HepG2 (cell line): ENCODE results near the gene RPS6KA2.

ENCODE experiments used
- CEBPB ChIP-seq: IDR thresholded peaks from 2 replicates; pipeline ENCODE4 v1.6.1; 2011; ENCODE audit warnings: low read depth, low read length, improper control_type of control experiment, borderline replicate concordance
- KMT2B ChIP-seq: IDR thresholded peaks from 2 replicates; pipeline ENCODE4 v1.6.1; 2016; ENCODE audit warnings: missing genetic modification reagents, missing compliant biosample characterization
- TGIF2 ChIP-seq: IDR thresholded peaks from 2 replicates; pipeline ENCODE4 v1.6.1; 2016; ENCODE audit warnings: control low read depth, missing compliant biosample characterization
- ZNF121 ChIP-seq: sonication (generic); formaldehyde crosslinking; IDR thresholded peaks from 2 replicates; pipeline ENCODE4 v1.5.0; 2020; ENCODE audit warnings: mild to moderate bottlenecking, missing genetic modification reagents
- ZNF232 ChIP-seq: sonication (generic); formaldehyde crosslinking; IDR thresholded peaks from 2 replicates; pipeline ENCODE4 v1.4.0; 2020; ENCODE audit warnings: missing genetic modification reagents, borderline replicate concordance
- TF ChIP-seq, protein P1 (sequence below): sonication (generic); formaldehyde crosslinking; IDR thresholded peaks from 2 replicates; pipeline ENCODE4 v1.5.0; 2020; ENCODE audit warnings: mild to moderate bottlenecking, missing genetic modification reagents
- TF ChIP-seq, protein P2 (sequence below): IDR thresholded peaks from 2 replicates; pipeline ENCODE4 v1.6.1; 2018; ENCODE audit warnings: missing genetic modification reagents
- TF ChIP-seq, protein P3 (sequence below): sonication (generic); formaldehyde crosslinking; IDR thresholded peaks from 2 replicates; pipeline ENCODE4 v1.4.0; 2020; ENCODE audit warnings: mild to moderate bottlenecking, missing genetic modification reagents
- TF ChIP-seq, protein P4 (sequence below): sonication (generic); formaldehyde crosslinking; IDR thresholded peaks from 2 replicates; pipeline ENCODE4 v1.5.0; 2020; ENCODE audit warnings: mild to moderate bottlenecking, missing genetic modification reagents, moderate library complexity
- TF ChIP-seq, protein P5 (sequence below): IDR thresholded peaks from 2 replicates; pipeline ENCODE4 v1.6.1; 2012; ENCODE audit warnings: inconsistent platforms
- TF ChIP-seq, protein P6 (sequence below): sonication (generic); formaldehyde crosslinking; IDR thresholded peaks from 2 replicates; pipeline ENCODE4 v1.5.0; 2020; ENCODE audit warnings: missing genetic modification reagents

DNA sequence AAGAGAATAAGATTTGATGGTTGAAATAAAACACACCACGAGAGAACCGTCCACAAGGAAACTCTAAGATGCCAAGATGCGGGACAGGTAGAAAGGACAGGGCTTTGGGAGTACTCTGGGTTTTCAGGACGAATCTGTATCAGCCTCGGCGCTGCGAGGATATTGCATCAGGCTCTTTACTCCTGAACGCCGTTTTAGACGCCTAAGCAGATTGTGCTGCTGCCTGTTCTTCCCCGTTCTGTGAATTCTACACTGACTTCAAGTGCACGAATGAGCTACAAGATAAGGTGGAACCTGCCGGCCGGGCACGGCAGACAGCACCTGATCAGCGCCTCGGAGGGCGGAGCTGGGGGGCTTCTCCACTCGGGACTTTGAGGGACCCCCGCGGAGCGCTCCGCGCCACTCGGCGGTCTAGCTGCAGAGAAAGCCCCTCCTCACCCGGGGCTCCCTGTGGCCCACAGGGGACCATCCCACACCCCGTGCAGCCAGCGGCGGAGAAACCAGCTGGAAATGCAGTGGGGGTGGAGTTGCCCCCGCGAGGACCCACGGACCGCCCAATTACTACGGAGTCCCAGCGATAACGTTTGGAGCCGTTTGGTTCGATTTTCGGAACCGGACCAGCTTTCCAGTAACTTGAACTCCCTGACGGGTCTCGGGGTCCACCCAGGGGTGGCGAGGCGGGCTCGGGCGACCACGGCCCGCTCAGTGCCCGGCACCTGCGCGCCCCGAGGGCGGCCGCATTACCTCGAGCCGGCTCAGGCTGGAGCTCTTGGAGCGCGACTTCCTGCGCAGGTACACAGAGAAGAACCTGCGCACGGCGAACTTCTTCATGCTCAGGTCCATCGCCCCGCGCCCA, 646 bp downstream of the RPS6KA2 start:
- TF ChIP-seq ZNF232 (CRISPR knock-in tag) (no peak), TGIF2 (no peak), KMT2B (CRISPR knock-in tag) (no peak), CEBPB (no peak), ZNF121 (CRISPR knock-in tag) (no peak)
- TF ChIP-seq, protein P1, sequence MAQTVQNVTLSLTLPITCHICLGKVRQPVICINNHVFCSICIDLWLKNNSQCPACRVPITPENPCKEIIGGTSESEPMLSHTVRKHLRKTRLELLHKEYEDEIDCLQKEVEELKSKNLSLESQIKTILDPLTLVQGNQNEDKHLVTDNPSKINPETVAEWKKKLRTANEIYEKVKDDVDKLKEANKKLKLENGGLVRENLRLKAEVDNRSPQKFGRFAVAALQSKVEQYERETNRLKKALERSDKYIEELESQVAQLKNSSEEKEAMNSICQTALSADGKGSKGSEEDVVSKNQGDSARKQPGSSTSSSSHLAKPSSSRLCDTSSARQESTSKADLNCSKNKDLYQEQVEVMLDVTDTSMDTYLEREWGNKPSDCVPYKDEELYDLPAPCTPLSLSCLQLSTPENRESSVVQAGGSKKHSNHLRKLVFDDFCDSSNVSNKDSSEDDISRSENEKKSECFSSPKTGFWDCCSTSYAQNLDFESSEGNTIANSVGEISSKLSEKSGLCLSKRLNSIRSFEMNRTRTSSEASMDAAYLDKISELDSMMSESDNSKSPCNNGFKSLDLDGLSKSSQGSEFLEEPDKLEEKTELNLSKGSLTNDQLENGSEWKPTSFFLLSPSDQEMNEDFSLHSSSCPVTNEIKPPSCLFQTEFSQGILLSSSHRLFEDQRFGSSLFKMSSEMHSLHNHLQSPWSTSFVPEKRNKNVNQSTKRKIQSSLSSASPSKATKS (CRISPR knock-in tag) = no peak
- TF ChIP-seq, protein P2, sequence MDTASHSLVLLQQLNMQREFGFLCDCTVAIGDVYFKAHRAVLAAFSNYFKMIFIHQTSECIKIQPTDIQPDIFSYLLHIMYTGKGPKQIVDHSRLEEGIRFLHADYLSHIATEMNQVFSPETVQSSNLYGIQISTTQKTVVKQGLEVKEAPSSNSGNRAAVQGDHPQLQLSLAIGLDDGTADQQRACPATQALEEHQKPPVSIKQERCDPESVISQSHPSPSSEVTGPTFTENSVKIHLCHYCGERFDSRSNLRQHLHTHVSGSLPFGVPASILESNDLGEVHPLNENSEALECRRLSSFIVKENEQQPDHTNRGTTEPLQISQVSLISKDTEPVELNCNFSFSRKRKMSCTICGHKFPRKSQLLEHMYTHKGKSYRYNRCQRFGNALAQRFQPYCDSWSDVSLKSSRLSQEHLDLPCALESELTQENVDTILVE (CRISPR knock-in tag) = no peak
- TF ChIP-seq, protein P3, sequence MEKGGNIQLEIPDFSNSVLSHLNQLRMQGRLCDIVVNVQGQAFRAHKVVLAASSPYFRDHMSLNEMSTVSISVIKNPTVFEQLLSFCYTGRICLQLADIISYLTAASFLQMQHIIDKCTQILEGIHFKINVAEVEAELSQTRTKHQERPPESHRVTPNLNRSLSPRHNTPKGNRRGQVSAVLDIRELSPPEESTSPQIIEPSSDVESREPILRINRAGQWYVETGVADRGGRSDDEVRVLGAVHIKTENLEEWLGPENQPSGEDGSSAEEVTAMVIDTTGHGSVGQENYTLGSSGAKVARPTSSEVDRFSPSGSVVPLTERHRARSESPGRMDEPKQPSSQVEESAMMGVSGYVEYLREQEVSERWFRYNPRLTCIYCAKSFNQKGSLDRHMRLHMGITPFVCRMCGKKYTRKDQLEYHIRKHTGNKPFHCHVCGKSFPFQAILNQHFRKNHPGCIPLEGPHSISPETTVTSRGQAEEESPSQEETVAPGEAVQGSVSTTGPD (CRISPR knock-in tag) = no peak
- TF ChIP-seq, protein P4, sequence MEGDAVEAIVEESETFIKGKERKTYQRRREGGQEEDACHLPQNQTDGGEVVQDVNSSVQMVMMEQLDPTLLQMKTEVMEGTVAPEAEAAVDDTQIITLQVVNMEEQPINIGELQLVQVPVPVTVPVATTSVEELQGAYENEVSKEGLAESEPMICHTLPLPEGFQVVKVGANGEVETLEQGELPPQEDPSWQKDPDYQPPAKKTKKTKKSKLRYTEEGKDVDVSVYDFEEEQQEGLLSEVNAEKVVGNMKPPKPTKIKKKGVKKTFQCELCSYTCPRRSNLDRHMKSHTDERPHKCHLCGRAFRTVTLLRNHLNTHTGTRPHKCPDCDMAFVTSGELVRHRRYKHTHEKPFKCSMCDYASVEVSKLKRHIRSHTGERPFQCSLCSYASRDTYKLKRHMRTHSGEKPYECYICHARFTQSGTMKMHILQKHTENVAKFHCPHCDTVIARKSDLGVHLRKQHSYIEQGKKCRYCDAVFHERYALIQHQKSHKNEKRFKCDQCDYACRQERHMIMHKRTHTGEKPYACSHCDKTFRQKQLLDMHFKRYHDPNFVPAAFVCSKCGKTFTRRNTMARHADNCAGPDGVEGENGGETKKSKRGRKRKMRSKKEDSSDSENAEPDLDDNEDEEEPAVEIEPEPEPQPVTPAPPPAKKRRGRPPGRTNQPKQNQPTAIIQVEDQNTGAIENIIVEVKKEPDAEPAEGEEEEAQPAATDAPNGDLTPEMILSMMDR (CRISPR knock-in tag) = no peak
- TF ChIP-seq, protein P5, sequence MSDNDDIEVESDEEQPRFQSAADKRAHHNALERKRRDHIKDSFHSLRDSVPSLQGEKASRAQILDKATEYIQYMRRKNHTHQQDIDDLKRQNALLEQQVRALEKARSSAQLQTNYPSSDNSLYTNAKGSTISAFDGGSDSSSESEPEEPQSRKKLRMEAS = no peak
- TF ChIP-seq, protein P6, sequence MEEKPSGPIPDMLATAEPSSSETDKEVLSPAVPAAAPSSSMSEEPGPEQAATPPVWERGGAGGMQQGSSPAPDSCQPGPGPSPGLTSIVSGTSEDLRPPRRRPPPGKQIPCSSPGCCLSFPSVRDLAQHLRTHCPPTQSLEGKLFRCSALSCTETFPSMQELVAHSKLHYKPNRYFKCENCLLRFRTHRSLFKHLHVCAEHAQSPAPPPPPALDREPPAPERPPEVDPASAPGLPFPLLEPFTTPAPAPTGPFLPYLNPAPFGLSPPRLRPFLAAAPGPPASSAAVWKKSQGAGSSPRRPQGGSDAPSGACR (CRISPR knock-in tag) = no peak
